GM21529 (cell line): ENCODE results near the gene CTNNA1.

Experiments
- ATAC-seq: cut with Tn5 transposase; IDR thresholded peaks from one replicate; pipeline ENCODE4 v1.9.1; 2021; ENCODE audit not compliant: unreplicated experiment

Gene CTNNA1

GRCh38 chr5:138844812-138845513 is 91.7 kb downstream of the CTNNA1 start:
- no peak for ATAC-seq

- ATAC-seq: no peak
Measured at GRCh38 chr5:138849439-138849838, 96.2 kb downstream of the CTNNA1 start.

GRCh38 chr5:138849882-138850281 is 96.7 kb downstream of the CTNNA1 start:
- ATAC-seq: no peak

GRCh38 chr5:138850865-138851435 is 97.7 kb downstream of the CTNNA1 start:
- no peak for ATAC-seq

GRCh38 chr5:138853132-138853531 is 99.9 kb downstream of the CTNNA1 start:
- ATAC-seq: no peak

- no peak for ATAC-seq
Measured at GRCh38 chr5:138867011-138867410, 113.8 kb downstream of the CTNNA1 start.

GRCh38 chr5:138869038-138869437 is 115.8 kb downstream of the CTNNA1 start:
- no peak for ATAC-seq

GRCh38 chr5:138869763-138870500 is 116.7 kb downstream of the CTNNA1 start:
- ATAC-seq: no peak

GRCh38 chr5:138870611-138871010 is 117.4 kb downstream of the CTNNA1 start:
- no peak for ATAC-seq

- ATAC-seq: no peak
Measured at GRCh38 chr5:138872841-138873465, 119.7 kb downstream of the CTNNA1 start.

GRCh38 chr5:138873466-138874221 is 120.4 kb downstream of the CTNNA1 start:
- ATAC-seq: no peak

GRCh38 chr5:138874241-138874640 is 121.0 kb downstream of the CTNNA1 start:
- no peak for ATAC-seq

- ATAC-seq: no peak
Measured at GRCh38 chr5:138874771-138875551, 121.7 kb downstream of the CTNNA1 start, which contains the start of gene LRRTM2. Gene LRRTM2 (minus strand): TSS chr5:138875335. CDS start chr5:138874911, 424 bp downstream.

GRCh38 chr5:138875552-138875875 is 122.3 kb downstream of the CTNNA1 start:
- no peak for ATAC-seq

- no peak for ATAC-seq
Measured at GRCh38 chr5:138875946-138876345, 122.7 kb downstream of the CTNNA1 start.

GRCh38 chr5:138876811-138877210 is 123.6 kb downstream of the CTNNA1 start:
- ATAC-seq: no peak

GRCh38 chr5:138878437-138879235 is 125.4 kb downstream of the CTNNA1 start:
- no peak for ATAC-seq

GRCh38 chr5:138883211-138883610 is 130.0 kb downstream of the CTNNA1 start:
- no peak for ATAC-seq

GRCh38 chr5:138884094-138884493 is 130.9 kb downstream of the CTNNA1 start:
- ATAC-seq: no peak
